ENCODE data around the gene SDR42E2.
"Not testable (repeated sequence)": the region's sequence is repeated elsewhere in the genome, so short reads cannot be mapped to it uniquely, and the experiment has no call there.

Gene SDR42E2

GRCh38 chr16:22124583-22125284, 37.6 kb upstream of the SDR42E2 start:
- no peak overlapping the region for H3K27ac ChIP-seq
- TF ChIP-seq ZFX (IDR thresholded peaks at IDR 0.05) = no peak
- TF ChIP-seq, protein P1, sequence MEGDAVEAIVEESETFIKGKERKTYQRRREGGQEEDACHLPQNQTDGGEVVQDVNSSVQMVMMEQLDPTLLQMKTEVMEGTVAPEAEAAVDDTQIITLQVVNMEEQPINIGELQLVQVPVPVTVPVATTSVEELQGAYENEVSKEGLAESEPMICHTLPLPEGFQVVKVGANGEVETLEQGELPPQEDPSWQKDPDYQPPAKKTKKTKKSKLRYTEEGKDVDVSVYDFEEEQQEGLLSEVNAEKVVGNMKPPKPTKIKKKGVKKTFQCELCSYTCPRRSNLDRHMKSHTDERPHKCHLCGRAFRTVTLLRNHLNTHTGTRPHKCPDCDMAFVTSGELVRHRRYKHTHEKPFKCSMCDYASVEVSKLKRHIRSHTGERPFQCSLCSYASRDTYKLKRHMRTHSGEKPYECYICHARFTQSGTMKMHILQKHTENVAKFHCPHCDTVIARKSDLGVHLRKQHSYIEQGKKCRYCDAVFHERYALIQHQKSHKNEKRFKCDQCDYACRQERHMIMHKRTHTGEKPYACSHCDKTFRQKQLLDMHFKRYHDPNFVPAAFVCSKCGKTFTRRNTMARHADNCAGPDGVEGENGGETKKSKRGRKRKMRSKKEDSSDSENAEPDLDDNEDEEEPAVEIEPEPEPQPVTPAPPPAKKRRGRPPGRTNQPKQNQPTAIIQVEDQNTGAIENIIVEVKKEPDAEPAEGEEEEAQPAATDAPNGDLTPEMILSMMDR (conservative IDR thresholded peaks at IDR 0.05) = no peak

DNA sequence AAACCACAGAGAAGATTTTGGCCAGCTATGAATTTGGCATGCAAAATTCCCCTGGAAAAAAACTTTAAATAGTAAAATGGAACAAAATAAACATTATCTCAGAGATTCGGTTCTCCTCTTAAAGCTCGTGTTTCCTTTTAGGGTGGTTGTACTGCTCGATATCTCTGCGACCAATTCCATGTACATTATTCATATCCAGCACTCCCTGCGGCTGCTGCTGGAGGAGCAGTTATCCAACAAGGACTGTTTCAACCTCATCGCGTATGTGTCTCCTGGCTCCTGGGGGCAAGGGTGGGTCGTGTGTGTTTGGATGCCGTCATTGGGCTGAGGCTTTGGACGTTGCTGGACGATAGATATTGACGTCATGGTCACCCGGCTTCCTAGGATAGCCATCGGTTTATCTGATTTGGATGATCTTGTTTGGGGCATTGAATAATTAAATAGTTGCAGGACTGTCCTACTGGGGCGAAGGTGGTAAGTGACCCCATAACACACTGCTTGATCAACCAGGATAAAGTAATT, 36.2 kb upstream of the SDR42E2 start:
- H3K27ac ChIP-seq = no peak overlapping the region
- TF ChIP-seq, protein P1 (conservative IDR thresholded peaks at IDR 0.05) = no peak
- TF ChIP-seq ZFX (IDR thresholded peaks at IDR 0.05) = no peak

- H3K27ac ChIP-seq = not testable (repeated sequence)
Measured at GRCh38 chr16:22128537-22128936, 33.8 kb upstream of the SDR42E2 start.

DNA sequence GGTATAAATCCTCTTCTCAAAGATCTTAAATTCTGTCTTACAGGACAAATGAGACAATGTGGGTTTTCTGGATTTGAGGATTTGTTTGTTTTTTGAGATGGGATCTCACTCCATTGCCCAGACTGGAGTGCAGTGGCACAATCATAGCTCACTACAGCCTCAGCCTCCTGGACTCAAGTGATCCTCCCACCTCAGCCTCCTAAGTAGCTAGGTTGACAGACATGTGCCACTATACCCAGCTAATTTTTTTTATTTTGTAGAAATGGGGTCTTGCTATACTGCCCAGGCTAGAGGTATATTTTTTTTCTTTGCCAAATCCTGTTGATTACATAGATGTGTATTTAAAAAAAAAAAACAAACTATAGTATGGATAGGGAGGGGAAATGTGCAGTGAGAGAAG, 31.8 kb upstream of the SDR42E2 start:
- TF ChIP-seq, protein P1 (conservative IDR thresholded peaks at IDR 0.05) = no peak
- no peak overlapping the region for H3K27ac ChIP-seq

DNA sequence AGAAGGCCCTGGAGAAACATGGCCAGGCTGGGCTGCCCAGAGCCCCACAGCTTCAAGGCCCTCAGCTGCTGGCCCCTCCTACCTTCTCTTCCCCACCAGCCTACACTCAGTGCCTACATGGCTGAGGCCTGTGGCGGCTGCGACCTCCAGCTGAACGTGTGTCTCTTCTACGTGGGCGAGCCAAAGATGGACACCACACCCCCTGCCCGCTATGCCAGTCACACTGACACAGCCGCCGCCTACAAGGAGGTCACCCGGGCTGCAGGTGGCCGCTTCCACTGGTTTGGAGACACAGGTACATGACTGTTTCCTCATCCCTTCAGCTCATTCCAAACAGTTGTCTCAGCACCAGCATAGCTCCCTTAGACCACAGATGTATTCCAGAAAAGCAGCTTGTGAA, 29.5 kb upstream of the SDR42E2 start:
- no peak overlapping the region for H3K27ac ChIP-seq
- TF ChIP-seq, protein P1 (conservative IDR thresholded peaks at IDR 0.05) = no peak
- TF ChIP-seq ZFX (IDR thresholded peaks at IDR 0.05) = no peak

DNA sequence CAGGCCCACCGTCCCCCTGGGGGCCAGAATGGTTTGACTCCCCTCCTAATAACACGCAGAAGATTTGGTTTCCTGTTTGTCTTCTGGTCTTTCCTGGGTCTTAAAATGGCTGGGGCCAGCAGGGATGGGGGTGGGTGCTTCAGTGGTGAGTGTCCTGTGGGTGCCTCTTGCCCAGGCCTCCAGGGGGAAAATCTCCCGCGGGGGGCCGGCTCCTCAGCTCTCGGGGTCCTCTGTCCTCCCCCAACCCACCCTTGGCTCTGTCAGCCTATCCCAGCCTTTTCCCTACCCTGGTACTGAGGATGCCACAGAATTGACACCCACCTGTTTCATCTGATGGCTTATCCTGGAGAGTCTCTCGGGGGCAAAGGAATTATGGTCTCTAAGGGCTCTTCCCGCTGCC, 23.8 kb upstream of the SDR42E2 start:
- H3K27ac ChIP-seq = no peak overlapping the region
- no peak for TF ChIP-seq ZFX (IDR thresholded peaks at IDR 0.05)
- TF ChIP-seq, protein P1 (conservative IDR thresholded peaks at IDR 0.05) = no peak

- TF ChIP-seq, protein P1 (conservative IDR thresholded peaks at IDR 0.05) = no peak
- TF ChIP-seq ZFX (IDR thresholded peaks at IDR 0.05) = no peak
- H3K27ac ChIP-seq = no peak overlapping the region
Measured at GRCh38 chr16:22139008-22139407, 23.3 kb upstream of the SDR42E2 start.

DNA sequence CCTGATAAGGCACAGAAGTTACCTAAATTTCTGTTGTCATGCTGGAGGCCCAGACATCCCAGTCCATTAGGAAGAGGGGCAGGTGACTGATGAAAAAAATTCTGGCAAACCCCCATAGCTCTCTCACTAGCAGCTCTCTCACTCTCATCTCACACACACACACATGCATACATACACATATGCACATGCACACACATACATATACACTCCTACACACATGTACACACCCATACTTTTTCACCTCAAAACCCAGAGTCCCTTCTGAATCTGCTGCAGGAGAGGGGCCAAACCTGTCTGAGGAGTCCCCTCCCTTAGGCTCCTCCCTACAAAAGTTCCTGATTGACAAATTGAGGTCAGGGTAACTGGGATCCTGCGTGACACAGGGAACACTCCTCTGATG, 22.6 kb upstream of the SDR42E2 start:
- TF ChIP-seq, protein P1 (conservative IDR thresholded peaks at IDR 0.05) = no peak
- TF ChIP-seq ZFX (IDR thresholded peaks at IDR 0.05) = no peak
- no peak overlapping the region for H3K27ac ChIP-seq

Measured in C4-2B (cell line).